ENCODE data around the gene ACTR1B. TPM values are rescaled to one million over a fixed set of nuclear protein-coding genes. Genes with fewer than 3 reads are reported as not detected.
"Not testable (repeated sequence)": the region's sequence is repeated elsewhere in the genome, so short reads cannot be mapped to it uniquely, and the experiment has no call there.

Gene ACTR1B
- polyA plus RNA-seq (2011; rRNA removed) = 48.4 and 64.6 TPM in 2 replicates
- 43.6 and 70.3 TPM in 2 replicates for polyA minus RNA-seq (2011; rRNA and poly(A)+ RNA removed)

DNA sequence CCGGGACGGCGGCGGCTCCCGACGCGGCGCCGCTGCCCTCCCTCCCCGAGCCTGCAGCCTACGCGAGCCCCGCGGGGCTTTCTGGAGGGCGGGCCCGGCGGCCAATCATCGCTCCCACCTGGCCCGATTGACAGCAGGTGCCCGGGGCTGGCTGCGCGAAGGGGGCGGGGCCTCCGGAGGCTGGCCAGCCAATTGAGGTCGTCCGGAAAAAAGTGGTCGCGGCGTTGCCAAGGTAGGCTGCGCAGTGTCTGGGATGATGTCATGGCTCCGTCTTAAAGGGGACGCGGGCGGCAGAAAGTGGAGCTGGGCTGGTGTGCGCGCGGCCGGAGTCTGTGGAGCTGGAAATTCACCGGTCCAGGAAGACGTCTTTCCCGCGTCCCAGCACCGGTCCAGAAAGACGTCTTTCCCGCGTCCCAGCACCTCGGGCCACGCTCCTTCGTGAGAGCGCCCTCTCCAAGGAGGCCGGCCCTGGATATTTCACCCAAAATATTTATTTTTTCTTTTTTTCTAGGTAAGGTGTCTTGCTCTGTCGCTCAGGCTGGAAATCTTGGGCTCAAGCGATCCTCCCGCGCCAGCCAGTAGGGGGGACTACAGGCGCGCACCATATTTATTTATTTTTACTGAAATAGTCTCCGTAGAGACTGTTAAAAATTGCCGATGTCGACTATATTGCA is at the start of gene ACTR1B:
TSS of gene ACTR1B (minus strand) at position 83 of the 674 bp plus-strand sequence. CDS start 154 bp downstream, outside the sequence.
- ChIA-PET POLR2A (interaction anchor here (1.2 kb wide), 1 partner anchor 18 kb away, joined by 8 read pairs; the partner anchor contains the start of gene COX5B), CTCF (interaction anchor here (0.9 to 4.7 kb wide), 5 partner anchors 9 to 74 kb away, joined by 3 to 37 read pairs (median 7); no protein-coding TSS in a partner anchor)
- TF ChIP-seq, protein P1, sequence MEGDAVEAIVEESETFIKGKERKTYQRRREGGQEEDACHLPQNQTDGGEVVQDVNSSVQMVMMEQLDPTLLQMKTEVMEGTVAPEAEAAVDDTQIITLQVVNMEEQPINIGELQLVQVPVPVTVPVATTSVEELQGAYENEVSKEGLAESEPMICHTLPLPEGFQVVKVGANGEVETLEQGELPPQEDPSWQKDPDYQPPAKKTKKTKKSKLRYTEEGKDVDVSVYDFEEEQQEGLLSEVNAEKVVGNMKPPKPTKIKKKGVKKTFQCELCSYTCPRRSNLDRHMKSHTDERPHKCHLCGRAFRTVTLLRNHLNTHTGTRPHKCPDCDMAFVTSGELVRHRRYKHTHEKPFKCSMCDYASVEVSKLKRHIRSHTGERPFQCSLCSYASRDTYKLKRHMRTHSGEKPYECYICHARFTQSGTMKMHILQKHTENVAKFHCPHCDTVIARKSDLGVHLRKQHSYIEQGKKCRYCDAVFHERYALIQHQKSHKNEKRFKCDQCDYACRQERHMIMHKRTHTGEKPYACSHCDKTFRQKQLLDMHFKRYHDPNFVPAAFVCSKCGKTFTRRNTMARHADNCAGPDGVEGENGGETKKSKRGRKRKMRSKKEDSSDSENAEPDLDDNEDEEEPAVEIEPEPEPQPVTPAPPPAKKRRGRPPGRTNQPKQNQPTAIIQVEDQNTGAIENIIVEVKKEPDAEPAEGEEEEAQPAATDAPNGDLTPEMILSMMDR (IDR thresholded peaks at IDR 0.05; ENCODE audit: insufficient read depth, low read depth, low read length) = peak; percentile 75
- Histone ChIP-seq H3K27me3 (ENCODE audit: control insufficient read depth, insufficient read depth, low read length) (no peaks in the 10 kb centered on the region), H3K4me3 (ENCODE audit: low read depth, low read length) (peak within 1 kb of the TSS; percentile 62), H3K36me3 (ENCODE audit: control insufficient read depth, insufficient read depth, low read length) (peaks cover 6% of the 10 kb centered on the region)
- DNase-seq (ENCODE audit: low read depth) = peak; percentile 92

DNA sequence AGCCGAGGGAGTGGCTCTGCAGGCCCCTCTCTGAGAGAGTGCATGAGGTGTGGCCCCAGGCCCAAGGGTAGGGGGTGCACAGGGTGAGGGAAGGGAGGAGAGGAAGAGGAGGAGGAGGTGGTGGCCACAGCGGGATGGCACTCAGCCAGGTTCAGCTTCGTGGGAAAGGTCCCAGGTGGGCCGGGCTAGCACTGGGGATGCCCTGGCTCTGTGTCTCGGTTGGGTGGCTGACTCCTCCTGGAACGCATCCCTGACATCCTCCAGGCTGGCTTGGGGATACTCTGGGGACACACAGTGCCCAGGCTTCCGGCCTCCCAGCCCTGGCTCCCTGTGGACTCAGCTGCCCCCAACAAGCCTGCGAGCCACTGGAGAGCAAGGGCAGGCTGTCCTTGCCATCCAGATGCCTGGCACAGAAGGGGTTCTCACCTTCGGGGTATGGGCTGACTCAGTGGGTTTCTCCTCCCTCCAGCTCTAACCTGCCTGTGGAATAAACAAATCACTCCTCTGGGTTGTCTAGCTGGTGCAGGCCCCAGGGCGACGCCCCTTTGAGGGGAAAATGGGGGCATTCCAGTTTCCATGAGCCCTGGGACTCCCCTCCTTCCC is 49.0 kb upstream of the ACTR1B start:
- H3K4me3 ChIP-seq (ENCODE audit: low read depth, low read length) = no peak overlapping the region
- DNase-seq (ENCODE audit: low read depth) = no peak
- ChIA-PET POLR2A (no interaction called here), CTCF (interaction anchor here (1.0 to 2.2 kb wide), 4 partner anchors 9 to 63 kb away, joined by 3 to 13 read pairs (median 4); no protein-coding TSS in a partner anchor)
- no peaks in the 10 kb centered on the region for H3K27me3 ChIP-seq (ENCODE audit: control insufficient read depth, insufficient read depth, low read length)
- no peaks in the 10 kb centered on the region for H3K36me3 ChIP-seq (ENCODE audit: control insufficient read depth, insufficient read depth, low read length)
- TF ChIP-seq, protein P1 (IDR thresholded peaks at IDR 0.05; ENCODE audit: insufficient read depth, low read depth, low read length) = no peak

DNA sequence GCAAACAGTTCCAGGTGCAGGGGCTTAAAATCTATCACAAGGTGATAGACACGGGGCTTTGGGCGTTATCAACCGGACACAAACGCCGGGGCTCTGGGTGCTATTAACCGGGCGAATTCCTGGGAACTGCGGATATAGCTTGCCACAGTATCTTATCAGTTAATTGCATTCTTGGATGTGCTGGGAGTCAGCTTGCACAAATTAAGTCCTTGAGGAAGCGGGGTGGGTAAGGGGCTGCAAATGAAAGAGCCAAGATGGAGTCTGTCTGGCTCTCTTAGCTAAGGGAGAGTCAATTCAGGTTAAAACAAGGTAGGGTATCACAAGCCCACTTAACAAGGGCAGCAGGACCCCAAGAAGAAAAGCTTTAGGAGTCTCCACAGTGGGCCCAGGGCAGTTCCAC is 48.3 kb upstream of the ACTR1B start:
- CTCF ChIA-PET = interaction anchor here (1.0 to 2.2 kb wide), 3 partner anchors 9 to 63 kb away, joined by 3 to 13 read pairs (median 4); no protein-coding TSS in a partner anchor
- POLR2A ChIA-PET = not testable (repeated sequence)

DNA sequence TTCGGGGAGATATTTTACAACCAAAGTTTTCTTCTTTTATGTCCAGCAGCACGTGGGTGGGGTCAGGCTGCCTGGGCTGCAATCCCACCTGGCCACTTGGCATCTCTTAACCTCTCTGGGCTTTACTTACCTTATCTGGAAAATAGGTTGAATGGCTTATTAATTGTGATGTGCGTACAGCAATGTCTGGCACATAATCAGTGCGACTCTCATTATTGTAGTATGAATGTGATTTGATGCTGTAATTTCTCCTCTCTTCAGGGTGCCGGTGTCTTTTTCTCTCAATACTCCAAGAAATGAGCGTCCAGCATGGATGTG is 47.5 kb upstream of the ACTR1B start:
- Histone ChIP-seq H3K4me3 (ENCODE audit: low read depth, low read length) (no peak overlapping the region), H3K27me3 (ENCODE audit: control insufficient read depth, insufficient read depth, low read length) (no peaks in the 10 kb centered on the region), H3K36me3 (ENCODE audit: control insufficient read depth, insufficient read depth, low read length) (no peaks in the 10 kb centered on the region)
- TF ChIP-seq, protein P1 (IDR thresholded peaks at IDR 0.05; ENCODE audit: insufficient read depth, low read depth, low read length) = no peak
- ChIA-PET POLR2A (no interaction called here), CTCF (interaction anchor here (0.7 to 1.0 kb wide), 2 partner anchors 15 to 64 kb away, joined by 3 read pairs; no protein-coding TSS in a partner anchor)
- DNase-seq (ENCODE audit: low read depth) = no peak

More for the DNA sequence above, 48.3 kb upstream of the ACTR1B start:
- not testable (repeated sequence) for H3K36me3 ChIP-seq (ENCODE audit: control insufficient read depth, insufficient read depth, low read length); DNase-seq (ENCODE audit: low read depth); H3K27me3 ChIP-seq (ENCODE audit: control insufficient read depth, insufficient read depth, low read length); H3K4me3 ChIP-seq (ENCODE audit: low read depth, low read length)

DNA sequence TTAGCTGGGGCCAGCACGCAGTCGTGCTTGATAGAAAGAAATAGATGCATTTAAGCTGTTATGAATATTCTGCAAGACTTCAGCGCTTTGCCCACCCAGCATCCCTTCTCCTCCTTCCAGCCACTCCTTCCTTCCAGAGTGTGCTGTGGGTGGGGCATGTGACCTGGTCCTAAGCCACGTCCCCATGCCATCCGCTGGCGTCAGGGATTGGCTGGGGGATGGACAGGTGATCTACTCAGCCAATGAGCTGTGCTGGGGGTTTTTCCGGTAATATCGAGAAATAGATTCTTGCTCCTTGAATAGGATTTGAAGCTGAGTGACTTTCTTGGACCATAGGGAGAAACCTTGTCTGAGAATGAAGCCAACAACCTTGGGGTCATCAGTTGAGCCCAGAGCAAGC is 44.8 kb upstream of the ACTR1B start:
- DNase-seq (ENCODE audit: low read depth) = no peak
- no peaks in the 10 kb centered on the region for H3K36me3 ChIP-seq (ENCODE audit: control insufficient read depth, insufficient read depth, low read length)
- POLR2A ChIA-PET = no interaction called here
- TF ChIP-seq, protein P1 (IDR thresholded peaks at IDR 0.05; ENCODE audit: insufficient read depth, low read depth, low read length) = no peak
- CTCF ChIA-PET = interaction anchor here (0.7 to 4.1 kb wide), 7 partner anchors 9 to 677 kb away, joined by 3 to 39 read pairs (median 4); no protein-coding TSS in a partner anchor
- no peaks in the 10 kb centered on the region for H3K27me3 ChIP-seq (ENCODE audit: control insufficient read depth, insufficient read depth, low read length)
- no peak overlapping the region for H3K4me3 ChIP-seq (ENCODE audit: low read depth, low read length)

Data from BJ (cell line).